Osteocyte (in vitro differentiated cells): ENCODE measurements around the gene TTC33. TPM values are rescaled to one million over a fixed set of nuclear protein-coding genes. Genes with fewer than 3 reads are reported as not detected.

Experiments used
- DNase-seq: peaks from one replicate; pipeline ENCODE4 v3.0.0; 2021; ENCODE audit warnings: mixed read lengths; ENCODE audit not compliant: unreplicated experiment; ENCODE audit errors: extremely low spot score
- H3K27ac Mint-ChIP-seq: one replicate; pipeline ENCODE4 v1.8.0; 2021; ENCODE audit warnings: mild to moderate bottlenecking, mixed read lengths; ENCODE audit not compliant: unreplicated experiment
- H3K27me3 Mint-ChIP-seq: one replicate; pipeline ENCODE4 v1.8.0; 2021; ENCODE audit warnings: mixed read lengths; ENCODE audit not compliant: unreplicated experiment
- H3K36me3 Mint-ChIP-seq: one replicate; pipeline ENCODE4 v1.8.0; 2021; ENCODE audit warnings: mixed read lengths; ENCODE audit not compliant: unreplicated experiment
- H3K4me1 Mint-ChIP-seq: one replicate; pipeline ENCODE4 v1.8.0; 2021; ENCODE audit warnings: mixed read lengths; ENCODE audit not compliant: unreplicated experiment
- H3K4me3 Mint-ChIP-seq: one replicate; pipeline ENCODE4 v1.8.0; 2021; ENCODE audit warnings: mild to moderate bottlenecking, moderate library complexity, mixed read lengths; ENCODE audit not compliant: unreplicated experiment
- H3K9me3 Mint-ChIP-seq: one replicate; pipeline ENCODE4 v1.8.0; 2021; ENCODE audit warnings: mixed read lengths; ENCODE audit not compliant: unreplicated experiment
- CTCF ChIP-seq: fragments of 200-600 bp; sonication (generic); IDR thresholded peaks from 2 replicates; pipeline ENCODE4 v1.5.0; 2021; ENCODE audit warnings: antibody characterized with exemption, mild to moderate bottlenecking, moderate library complexity
- total RNA-seq: library from RNA; stranded (reverse); gene quantifications from 2 replicates; pipeline ENCODE4 v1.2.1, GENCODE V29; 2021

Gene TTC33
- total RNA-seq, 1 donor from 2014 or later = 18.1 TPM

DNA sequence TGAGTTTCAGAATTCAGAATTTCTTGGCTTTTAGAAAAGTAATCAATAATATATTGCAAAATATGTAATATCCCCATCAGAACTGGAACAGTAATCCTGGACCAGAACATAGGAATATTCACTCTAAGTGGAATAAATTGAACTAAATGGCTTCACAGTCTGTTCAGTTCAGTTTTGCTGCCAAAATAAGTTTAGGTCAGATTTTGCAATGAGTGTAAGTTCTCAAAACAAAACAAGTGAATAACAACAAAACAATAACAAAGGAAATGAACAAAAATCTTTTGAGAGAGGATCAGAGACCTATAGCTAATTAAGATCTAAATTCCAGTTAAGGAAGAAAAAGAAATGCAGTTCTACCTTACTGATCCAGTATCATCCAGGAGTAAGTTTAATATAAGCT is 66.8 kb downstream of the TTC33 start:
- Mint-ChIP-seq H3K9me3 (no peaks in the 10 kb centered on the region), H3K36me3 (peaks cover 55% of the 10 kb centered on the region), H3K27me3 (no peaks in the 10 kb centered on the region), H3K4me3 (no peak overlapping the region), H3K4me1 (peaks cover 67% of the 10 kb centered on the region), H3K27ac (peak overlapping the region; percentile 86)
- TF ChIP-seq CTCF = no peak
- no peak for DNase-seq

- TF ChIP-seq CTCF = peak; percentile 92
- Mint-ChIP-seq H3K36me3 (peaks cover 58% of the 10 kb centered on the region), H3K4me1 (peaks cover 71% of the 10 kb centered on the region), H3K27ac (peak overlapping the region; percentile 86), H3K4me3 (peak overlapping the region; percentile 61), H3K27me3 (no peaks in the 10 kb centered on the region), H3K9me3 (no peaks in the 10 kb centered on the region)
- DNase-seq = peak; percentile 91
Measured at GRCh38 chr5:40688127-40688761, 67.5 kb downstream of the TTC33 start.

DNA sequence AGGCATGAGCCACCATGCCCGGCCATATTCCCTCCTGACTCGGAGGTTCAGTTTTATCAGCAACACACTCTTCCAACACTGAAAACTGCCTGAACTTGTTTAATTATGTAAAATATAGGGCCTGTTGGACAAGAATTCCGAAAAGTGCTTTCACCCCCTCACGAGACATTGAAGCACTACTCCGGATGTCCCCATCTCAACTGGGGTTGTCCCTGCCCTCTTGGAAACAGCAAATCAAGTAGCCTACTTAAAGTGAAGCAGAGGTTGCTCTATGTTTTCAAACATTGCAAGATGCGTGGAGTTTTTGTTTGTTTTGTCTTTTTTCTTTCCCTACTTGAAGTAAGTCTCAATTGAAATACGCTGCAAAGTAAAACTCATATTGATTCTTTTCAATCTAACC is 68.4 kb downstream of the TTC33 start:
- no peaks in the 10 kb centered on the region for H3K9me3 Mint-ChIP-seq
- H3K27ac Mint-ChIP-seq = peak overlapping the region; percentile 86
- peaks cover 63% of the 10 kb centered on the region for H3K36me3 Mint-ChIP-seq
- no peak for DNase-seq
- peak overlapping the region; percentile 61 for H3K4me3 Mint-ChIP-seq
- H3K27me3 Mint-ChIP-seq = no peaks in the 10 kb centered on the region
- peaks cover 69% of the 10 kb centered on the region for H3K4me1 Mint-ChIP-seq
- no peak for TF ChIP-seq CTCF

DNA sequence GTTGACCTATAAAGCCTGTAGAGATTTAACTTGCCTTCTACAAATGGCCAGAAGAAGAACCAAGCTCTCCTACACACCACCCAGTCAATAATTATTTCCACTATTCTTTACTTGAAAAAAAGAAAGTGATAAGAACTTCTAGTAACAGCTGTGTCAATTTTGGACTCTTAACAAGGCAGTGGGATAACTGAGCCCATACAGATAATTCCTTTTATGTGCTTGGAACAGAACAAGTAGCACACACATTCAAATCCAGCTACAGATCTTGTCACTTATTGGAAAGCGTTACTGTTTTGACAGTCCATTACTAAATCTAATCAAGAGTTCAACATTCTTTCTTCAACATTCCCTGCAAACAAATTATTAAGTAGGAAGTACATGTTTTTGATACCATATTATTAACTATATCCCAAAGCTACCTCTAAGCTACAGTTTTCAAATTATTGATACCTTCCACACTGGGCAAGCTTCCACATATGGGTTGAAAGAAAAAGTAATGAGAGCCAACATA is 69.7 kb downstream of the TTC33 start:
- Mint-ChIP-seq H3K36me3 (peaks cover 65% of the 10 kb centered on the region), H3K4me1 (peaks cover 69% of the 10 kb centered on the region), H3K27me3 (no peaks in the 10 kb centered on the region), H3K4me3 (peak overlapping the region; percentile 99), H3K27ac (peak overlapping the region; percentile 71), H3K9me3 (no peaks in the 10 kb centered on the region)
- TF ChIP-seq CTCF = no peak
- DNase-seq = no peak

DNA sequence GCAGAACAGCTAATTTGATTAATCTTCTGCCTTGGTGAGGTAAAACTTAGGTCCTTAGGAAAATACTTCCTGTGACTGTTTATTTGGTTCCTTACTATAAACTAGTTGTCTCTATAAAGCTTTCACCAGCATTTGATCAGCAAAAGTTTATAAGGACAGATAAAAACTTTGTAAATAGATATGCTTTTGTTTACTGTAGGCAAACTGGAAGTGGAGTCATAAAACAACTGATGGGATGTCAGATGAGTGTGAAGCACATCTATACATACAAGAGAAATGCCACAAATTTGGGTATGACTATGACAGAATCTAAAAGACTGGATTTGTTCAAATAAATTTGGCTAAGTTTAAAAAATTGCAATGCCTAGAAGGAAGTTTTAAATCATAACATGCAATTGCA is 70.6 kb downstream of the TTC33 start:
- Mint-ChIP-seq H3K9me3 (no peaks in the 10 kb centered on the region), H3K36me3 (peaks cover 66% of the 10 kb centered on the region), H3K27ac (peak overlapping the region; percentile 71), H3K4me3 (peak overlapping the region; percentile 99), H3K4me1 (peaks cover 63% of the 10 kb centered on the region), H3K27me3 (no peaks in the 10 kb centered on the region)
- no peak for DNase-seq
- no peak for TF ChIP-seq CTCF
